ENCODE results near the gene VIPAS39.

DNA sequence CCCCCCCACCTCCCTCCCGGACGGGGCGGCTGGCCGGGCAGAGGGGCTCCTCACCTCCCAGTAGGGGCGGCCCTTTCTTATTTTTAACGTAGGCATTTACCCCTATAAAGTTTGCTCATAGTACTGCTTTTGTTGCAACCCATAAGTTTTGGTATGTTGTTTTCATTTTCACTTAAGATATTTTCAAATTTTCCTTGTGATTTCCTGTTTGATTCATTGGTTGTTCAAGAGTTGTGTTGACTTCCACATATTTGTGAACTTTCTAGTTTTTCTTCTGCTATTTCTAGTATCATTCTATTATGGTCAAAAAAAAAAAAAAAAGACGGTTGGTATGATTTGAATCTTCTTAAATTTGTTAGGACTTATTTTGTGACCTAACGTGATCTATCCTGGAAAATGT lies 40.6 kb downstream of the VIPAS39 start:
- TF ChIP-seq, protein P1, sequence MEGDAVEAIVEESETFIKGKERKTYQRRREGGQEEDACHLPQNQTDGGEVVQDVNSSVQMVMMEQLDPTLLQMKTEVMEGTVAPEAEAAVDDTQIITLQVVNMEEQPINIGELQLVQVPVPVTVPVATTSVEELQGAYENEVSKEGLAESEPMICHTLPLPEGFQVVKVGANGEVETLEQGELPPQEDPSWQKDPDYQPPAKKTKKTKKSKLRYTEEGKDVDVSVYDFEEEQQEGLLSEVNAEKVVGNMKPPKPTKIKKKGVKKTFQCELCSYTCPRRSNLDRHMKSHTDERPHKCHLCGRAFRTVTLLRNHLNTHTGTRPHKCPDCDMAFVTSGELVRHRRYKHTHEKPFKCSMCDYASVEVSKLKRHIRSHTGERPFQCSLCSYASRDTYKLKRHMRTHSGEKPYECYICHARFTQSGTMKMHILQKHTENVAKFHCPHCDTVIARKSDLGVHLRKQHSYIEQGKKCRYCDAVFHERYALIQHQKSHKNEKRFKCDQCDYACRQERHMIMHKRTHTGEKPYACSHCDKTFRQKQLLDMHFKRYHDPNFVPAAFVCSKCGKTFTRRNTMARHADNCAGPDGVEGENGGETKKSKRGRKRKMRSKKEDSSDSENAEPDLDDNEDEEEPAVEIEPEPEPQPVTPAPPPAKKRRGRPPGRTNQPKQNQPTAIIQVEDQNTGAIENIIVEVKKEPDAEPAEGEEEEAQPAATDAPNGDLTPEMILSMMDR (IDR thresholded peaks at IDR 0.05): no peak
- TF ChIP-seq POLR2A (IDR thresholded peaks at IDR 0.05): no peak

Data from esophagus squamous epithelium (tissue), 4 donors.